ENCODE results near the gene CTNS.

The CTNS gene

GRCh38 chr17:3689262-3690093, 52.9 kb downstream of the CTNS start:
- Histone ChIP-seq H3K4me2 (ENCODE audit: low read length) (no peak overlapping the region), H3K36me3 (ENCODE audit: control insufficient read depth, insufficient read depth, low read length) (no peaks in the 10 kb centered on the region), H3K9ac (no peak overlapping the region), H3K27ac (no peak overlapping the region), H3K4me1 (peaks cover under 1% of the 10 kb centered on the region), H2AFZ (no peak overlapping the region), H3K79me2 (peaks cover 10% of the 10 kb centered on the region), H3K4me3 (ENCODE audit: low read depth, low read length) (no peak overlapping the region), H3K9me3 (ENCODE audit: control insufficient read depth, low read length) (no peaks in the 10 kb centered on the region), H3K27me3 (ENCODE audit: control insufficient read depth, insufficient read depth, low read length) (no peaks in the 10 kb centered on the region)
- TF ChIP-seq, protein P1, sequence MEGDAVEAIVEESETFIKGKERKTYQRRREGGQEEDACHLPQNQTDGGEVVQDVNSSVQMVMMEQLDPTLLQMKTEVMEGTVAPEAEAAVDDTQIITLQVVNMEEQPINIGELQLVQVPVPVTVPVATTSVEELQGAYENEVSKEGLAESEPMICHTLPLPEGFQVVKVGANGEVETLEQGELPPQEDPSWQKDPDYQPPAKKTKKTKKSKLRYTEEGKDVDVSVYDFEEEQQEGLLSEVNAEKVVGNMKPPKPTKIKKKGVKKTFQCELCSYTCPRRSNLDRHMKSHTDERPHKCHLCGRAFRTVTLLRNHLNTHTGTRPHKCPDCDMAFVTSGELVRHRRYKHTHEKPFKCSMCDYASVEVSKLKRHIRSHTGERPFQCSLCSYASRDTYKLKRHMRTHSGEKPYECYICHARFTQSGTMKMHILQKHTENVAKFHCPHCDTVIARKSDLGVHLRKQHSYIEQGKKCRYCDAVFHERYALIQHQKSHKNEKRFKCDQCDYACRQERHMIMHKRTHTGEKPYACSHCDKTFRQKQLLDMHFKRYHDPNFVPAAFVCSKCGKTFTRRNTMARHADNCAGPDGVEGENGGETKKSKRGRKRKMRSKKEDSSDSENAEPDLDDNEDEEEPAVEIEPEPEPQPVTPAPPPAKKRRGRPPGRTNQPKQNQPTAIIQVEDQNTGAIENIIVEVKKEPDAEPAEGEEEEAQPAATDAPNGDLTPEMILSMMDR (IDR thresholded peaks at IDR 0.05): no peak

DNA sequence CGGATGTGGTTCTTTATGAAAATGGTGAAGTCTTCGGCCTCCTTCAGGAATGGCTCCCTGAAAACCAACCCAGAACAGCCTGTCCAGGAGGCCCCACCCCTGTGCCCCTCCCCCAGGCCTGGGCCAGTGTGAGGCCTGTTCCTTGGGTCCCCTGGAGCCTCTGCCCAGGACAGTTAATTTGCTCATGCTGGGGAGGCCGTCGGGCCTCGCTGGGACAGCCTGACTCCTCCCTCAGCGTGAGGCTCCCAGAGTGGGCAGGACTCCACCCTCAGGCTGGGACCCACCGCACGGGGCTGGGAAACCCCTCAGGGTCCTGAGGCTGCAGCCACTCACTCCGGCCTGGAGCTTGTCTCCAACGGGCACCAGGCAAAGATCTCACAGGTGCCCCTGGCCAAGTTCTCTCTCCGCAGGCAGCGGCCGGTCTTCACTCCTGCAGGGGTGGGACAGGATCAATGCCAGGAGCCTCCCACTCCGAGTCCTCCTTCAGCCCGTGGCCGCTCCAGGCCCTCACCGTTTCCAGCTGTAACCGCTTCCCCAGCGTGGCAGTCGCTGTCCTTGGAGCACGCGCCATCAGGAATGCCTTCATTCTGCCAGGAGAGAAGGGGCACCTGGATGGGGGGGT, 53.6 kb downstream of the CTNS start:
- Histone ChIP-seq H2AFZ (no peak overlapping the region), H3K79me2 (peaks cover 10% of the 10 kb centered on the region), H3K4me3 (ENCODE audit: low read depth, low read length) (no peak overlapping the region), H3K4me1 (peaks cover 3% of the 10 kb centered on the region), H3K9ac (no peak overlapping the region), H3K27ac (no peak overlapping the region), H3K9me3 (ENCODE audit: control insufficient read depth, low read length) (no peaks in the 10 kb centered on the region), H3K36me3 (ENCODE audit: control insufficient read depth, insufficient read depth, low read length) (no peaks in the 10 kb centered on the region), H3K27me3 (ENCODE audit: control insufficient read depth, insufficient read depth, low read length) (no peaks in the 10 kb centered on the region), H3K4me2 (ENCODE audit: low read length) (no peak overlapping the region)
- TF ChIP-seq, protein P1 (IDR thresholded peaks at IDR 0.05): no peak

DNA sequence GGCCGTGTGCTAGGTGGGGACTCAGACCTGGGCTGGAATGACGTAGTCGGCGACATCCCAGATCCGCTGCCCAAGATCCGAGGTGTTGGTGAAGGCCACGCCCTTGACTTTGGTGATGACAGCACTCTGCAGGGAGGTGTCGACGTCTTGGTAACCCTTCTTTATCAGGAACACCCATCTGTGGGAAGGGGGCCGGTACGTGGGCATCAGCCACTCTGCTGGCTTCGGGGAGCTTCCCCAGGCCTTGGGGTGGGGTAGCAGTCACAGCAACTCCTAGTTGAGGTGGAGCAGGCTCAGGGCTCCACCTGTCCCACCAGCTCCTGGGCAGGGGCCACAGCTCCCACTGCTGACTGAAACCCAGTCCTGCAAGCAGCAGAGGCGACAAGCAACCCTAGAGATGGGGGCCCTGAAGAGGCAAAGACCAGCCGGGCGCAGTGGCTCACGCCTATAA, 55.1 kb downstream of the CTNS start:
- Histone ChIP-seq H2AFZ (no peak overlapping the region), H3K27ac (no peak overlapping the region), H3K27me3 (ENCODE audit: control insufficient read depth, insufficient read depth, low read length) (no peaks in the 10 kb centered on the region), H3K4me1 (peaks cover 3% of the 10 kb centered on the region), H3K4me3 (ENCODE audit: low read depth, low read length) (no peak overlapping the region), H3K9me3 (ENCODE audit: control insufficient read depth, low read length) (no peaks in the 10 kb centered on the region), H3K4me2 (ENCODE audit: low read length) (no peak overlapping the region), H3K9ac (no peak overlapping the region), H3K36me3 (ENCODE audit: control insufficient read depth, insufficient read depth, low read length) (no peaks in the 10 kb centered on the region), H3K79me2 (peaks cover 10% of the 10 kb centered on the region)
- TF ChIP-seq, protein P1 (IDR thresholded peaks at IDR 0.05): no peak

GRCh38 chr17:3692346-3692745, 55.8 kb downstream of the CTNS start:
- H2AFZ ChIP-seq: no peak overlapping the region
- H3K36me3 ChIP-seq (ENCODE audit: control insufficient read depth, insufficient read depth, low read length): no peaks in the 10 kb centered on the region
- no peak overlapping the region for H3K27ac ChIP-seq
- TF ChIP-seq, protein P1 (IDR thresholded peaks at IDR 0.05): no peak
- no peak overlapping the region for H3K4me2 ChIP-seq (ENCODE audit: low read length)
- no peaks in the 10 kb centered on the region for H3K9me3 ChIP-seq (ENCODE audit: control insufficient read depth, low read length)
- H3K27me3 ChIP-seq (ENCODE audit: control insufficient read depth, insufficient read depth, low read length): no peaks in the 10 kb centered on the region
- peaks cover 10% of the 10 kb centered on the region for H3K79me2 ChIP-seq
- no peak overlapping the region for H3K4me3 ChIP-seq (ENCODE audit: low read depth, low read length)
- peaks cover 3% of the 10 kb centered on the region for H3K4me1 ChIP-seq
- no peak overlapping the region for H3K9ac ChIP-seq

Data from parathyroid adenoma (tissue), 2 donors.